ENCODE measurements around the gene SPRED2. TPM values are rescaled to one million over a fixed set of nuclear protein-coding genes. Genes with fewer than 3 reads are reported as not detected.

The SPRED2 gene
- total RNA-seq, 1 donor from 2014 or later = 18.4 TPM

DNA sequence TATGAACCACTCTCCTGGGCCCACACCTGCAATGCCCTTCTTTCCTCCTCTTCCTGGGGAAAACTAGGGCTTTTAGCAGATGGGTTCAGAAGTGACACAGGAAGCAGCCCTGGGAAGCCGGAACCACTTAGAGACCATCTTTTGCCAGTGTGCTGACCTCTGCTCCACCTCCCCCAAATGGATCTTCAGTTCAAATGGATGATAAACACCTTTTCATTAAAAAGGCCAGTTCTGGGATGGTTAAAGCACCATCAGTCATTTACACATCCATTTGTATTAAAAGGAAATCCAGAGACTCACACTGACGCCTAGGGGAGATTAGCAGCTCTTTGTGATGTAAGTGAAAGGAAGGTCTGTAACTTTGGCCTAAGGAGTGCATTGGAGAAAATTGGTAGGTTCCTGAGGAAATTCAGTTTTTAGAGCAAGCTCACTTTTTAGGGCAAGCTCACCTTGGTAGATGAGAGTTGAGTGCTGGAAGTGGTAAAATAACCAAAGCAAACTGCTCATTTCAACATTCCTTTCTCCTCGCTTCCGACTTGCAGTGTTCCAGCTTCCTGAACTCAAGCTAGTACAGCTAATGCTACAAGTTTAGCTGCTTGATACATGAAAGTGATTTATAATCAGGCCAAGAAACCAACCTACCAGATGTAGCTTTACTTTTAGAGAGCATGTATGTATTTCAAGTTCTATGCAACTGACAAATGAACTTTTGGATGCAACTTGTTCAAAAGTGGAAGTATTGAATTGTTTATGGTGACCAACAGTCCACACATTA is 157.1 kb downstream of the SPRED2 start:
- intact Hi-C loops (cut with DNase I) = no loop called here
- no peak overlapping the region for H3K27ac ChIP-seq
- TF ChIP-seq POLR2A (IDR thresholded peaks at IDR 0.05) = no peak
- TF ChIP-seq, protein P1, sequence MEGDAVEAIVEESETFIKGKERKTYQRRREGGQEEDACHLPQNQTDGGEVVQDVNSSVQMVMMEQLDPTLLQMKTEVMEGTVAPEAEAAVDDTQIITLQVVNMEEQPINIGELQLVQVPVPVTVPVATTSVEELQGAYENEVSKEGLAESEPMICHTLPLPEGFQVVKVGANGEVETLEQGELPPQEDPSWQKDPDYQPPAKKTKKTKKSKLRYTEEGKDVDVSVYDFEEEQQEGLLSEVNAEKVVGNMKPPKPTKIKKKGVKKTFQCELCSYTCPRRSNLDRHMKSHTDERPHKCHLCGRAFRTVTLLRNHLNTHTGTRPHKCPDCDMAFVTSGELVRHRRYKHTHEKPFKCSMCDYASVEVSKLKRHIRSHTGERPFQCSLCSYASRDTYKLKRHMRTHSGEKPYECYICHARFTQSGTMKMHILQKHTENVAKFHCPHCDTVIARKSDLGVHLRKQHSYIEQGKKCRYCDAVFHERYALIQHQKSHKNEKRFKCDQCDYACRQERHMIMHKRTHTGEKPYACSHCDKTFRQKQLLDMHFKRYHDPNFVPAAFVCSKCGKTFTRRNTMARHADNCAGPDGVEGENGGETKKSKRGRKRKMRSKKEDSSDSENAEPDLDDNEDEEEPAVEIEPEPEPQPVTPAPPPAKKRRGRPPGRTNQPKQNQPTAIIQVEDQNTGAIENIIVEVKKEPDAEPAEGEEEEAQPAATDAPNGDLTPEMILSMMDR (IDR thresholded peaks at IDR 0.05) = no peak
- TF ChIP-seq POLR2AphosphoS5 (IDR thresholded peaks at IDR 0.05; ENCODE audit: insufficient read depth in 1 of 2, low read depth in 1 of 2) = no peak
- no peaks in the 10 kb centered on the region for H3K27me3 ChIP-seq
- DNase-seq (ENCODE audit: extremely low spot score in 2 of 2) = no peak
- H3K36me3 ChIP-seq = peaks cover 0 to 16% of the 10 kb centered on the region in 2 donors
- no peak overlapping the region for H3K4me3 ChIP-seq
- H3K9me3 ChIP-seq = no peaks in the 10 kb centered on the region
- H3K4me1 ChIP-seq = peaks cover 8% of the 10 kb centered on the region

DNA sequence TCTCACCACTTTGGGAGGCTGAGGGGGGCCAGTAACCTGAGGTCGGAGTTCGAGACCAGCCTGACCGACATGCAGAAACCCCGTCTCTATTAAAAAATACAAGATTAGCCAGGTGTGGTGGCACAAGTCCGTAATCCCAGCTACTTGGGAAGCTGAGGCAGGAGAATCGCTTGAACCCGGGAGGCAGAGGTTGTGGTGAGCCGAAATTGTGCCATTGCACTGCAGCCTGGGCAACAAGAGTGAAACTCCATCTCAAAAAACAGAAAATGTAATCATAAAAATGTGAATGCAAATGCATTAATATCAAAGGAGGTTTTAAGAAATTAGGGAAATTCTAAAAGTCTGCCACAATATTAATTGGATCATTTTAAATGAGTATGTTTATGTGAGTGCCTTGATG is 159.1 kb downstream of the SPRED2 start:
- peaks cover 8% of the 10 kb centered on the region for H3K4me1 ChIP-seq
- H3K27me3 ChIP-seq = no peaks in the 10 kb centered on the region
- no peak overlapping the region for H3K27ac ChIP-seq
- H3K9me3 ChIP-seq = no peaks in the 10 kb centered on the region
- TF ChIP-seq POLR2AphosphoS5 (IDR thresholded peaks at IDR 0.05; ENCODE audit: insufficient read depth in 1 of 2, low read depth in 1 of 2) = no peak
- TF ChIP-seq, protein P1 (IDR thresholded peaks at IDR 0.05) = no peak
- no peak for TF ChIP-seq POLR2A (IDR thresholded peaks at IDR 0.05)
- H3K4me3 ChIP-seq = no peak overlapping the region
- intact Hi-C loops (cut with DNase I) = no loop called here
- H3K36me3 ChIP-seq = peaks cover 0 to 24% of the 10 kb centered on the region in 2 donors
- DNase-seq (ENCODE audit: extremely low spot score in 2 of 2) = no peak

DNA sequence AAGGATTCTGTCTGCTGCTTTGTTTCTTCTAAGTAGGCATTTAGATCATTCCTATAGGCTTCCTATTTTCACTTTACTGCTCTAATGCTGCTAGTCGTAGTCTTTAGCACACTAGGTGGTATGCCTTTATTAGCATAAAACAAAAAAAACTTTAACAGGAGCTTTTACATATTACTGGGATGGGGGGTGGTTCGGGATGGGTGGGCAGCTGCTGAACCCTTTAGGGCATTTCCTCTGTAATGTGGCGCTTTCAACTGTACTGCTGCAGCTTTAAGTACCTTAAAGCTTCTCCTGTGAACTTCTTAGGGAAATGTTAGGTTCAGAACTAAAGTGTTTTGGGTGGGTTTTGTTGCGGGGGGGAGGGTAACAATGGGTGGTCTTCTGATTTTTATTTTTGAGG is 163.4 kb downstream of the SPRED2 start:
- Histone ChIP-seq H3K27me3 (no peaks in the 10 kb centered on the region), H3K4me1 (peaks cover 7% of the 10 kb centered on the region), H3K4me3 (no peak overlapping the region), H3K36me3 (peaks cover 0 to 29% of the 10 kb centered on the region in 2 donors), H3K9me3 (no peaks in the 10 kb centered on the region), H3K27ac (no peak overlapping the region)
- intact Hi-C loops (cut with DNase I) = loop anchor here (10.0 kb wide), 1 partner anchor 166 kb away; the partner anchor contains the start of gene SPRED2
- no peak for DNase-seq (ENCODE audit: extremely low spot score in 2 of 2)
- TF ChIP-seq POLR2AphosphoS5 (IDR thresholded peaks at IDR 0.05; ENCODE audit: insufficient read depth in 1 of 2, low read depth in 1 of 2) = no peak
- TF ChIP-seq, protein P1 (IDR thresholded peaks at IDR 0.05) = no peak
- TF ChIP-seq POLR2A (IDR thresholded peaks at IDR 0.05) = no peak

DNA sequence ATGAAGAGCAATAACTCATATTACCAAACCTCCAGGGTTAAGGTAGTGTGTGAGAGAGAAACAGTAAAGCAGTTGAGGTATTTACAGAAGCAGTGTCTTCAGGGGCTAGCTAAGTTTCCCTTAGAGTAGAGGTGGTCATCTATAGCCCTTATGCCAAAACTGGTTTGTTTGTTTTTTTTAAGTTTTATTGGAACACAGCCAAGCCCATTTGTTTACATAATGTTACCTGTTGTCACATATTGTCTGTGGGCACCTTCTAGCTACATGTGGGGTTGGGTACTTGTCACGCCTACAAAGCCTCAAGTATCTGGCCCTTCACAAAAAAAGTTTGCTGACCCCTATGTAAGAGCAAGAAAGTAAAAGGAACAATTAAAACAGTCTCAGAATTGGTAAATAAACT is 165.4 kb downstream of the SPRED2 start:
- H3K9me3 ChIP-seq = no peaks in the 10 kb centered on the region
- no peak for DNase-seq (ENCODE audit: extremely low spot score in 2 of 2)
- H3K27me3 ChIP-seq = no peaks in the 10 kb centered on the region
- TF ChIP-seq POLR2AphosphoS5 (IDR thresholded peaks at IDR 0.05; ENCODE audit: insufficient read depth in 1 of 2, low read depth in 1 of 2) = no peak
- TF ChIP-seq, protein P1 (IDR thresholded peaks at IDR 0.05) = no peak
- H3K27ac ChIP-seq = no peak overlapping the region
- no peak overlapping the region for H3K4me3 ChIP-seq
- intact Hi-C loops (cut with DNase I) = loop anchor here (10.0 kb wide), 1 partner anchor 168 kb away; the partner anchor contains the start of gene SPRED2
- H3K4me1 ChIP-seq = peaks cover 7% of the 10 kb centered on the region
- peaks cover 0 to 19% of the 10 kb centered on the region in 2 donors for H3K36me3 ChIP-seq

DNA sequence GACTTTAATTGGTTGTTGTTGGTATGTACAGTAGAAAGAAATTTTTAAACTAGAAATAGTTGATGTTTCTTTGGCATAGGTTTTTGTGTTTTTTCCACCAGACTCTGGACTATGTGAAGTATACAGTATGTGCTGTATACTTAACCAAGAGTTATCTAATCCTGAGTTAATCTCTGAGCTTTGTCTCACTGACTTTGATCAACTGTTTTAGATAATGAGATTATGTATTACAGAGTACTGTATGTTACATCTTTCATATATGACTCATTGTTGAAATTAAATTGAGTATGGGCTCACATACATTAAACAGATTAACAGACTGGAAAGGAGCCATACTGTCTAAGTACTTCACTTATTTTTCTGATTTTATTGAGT is 166.7 kb downstream of the SPRED2 start:
- Histone ChIP-seq H3K36me3 (peaks cover 0 to 13% of the 10 kb centered on the region in 2 donors), H3K4me1 (peaks cover 7% of the 10 kb centered on the region), H3K27ac (no peak overlapping the region), H3K4me3 (no peak overlapping the region), H3K9me3 (no peaks in the 10 kb centered on the region), H3K27me3 (no peaks in the 10 kb centered on the region)
- intact Hi-C loops (cut with DNase I) = loop anchor here (10.0 kb wide), 1 partner anchor 169 kb away; the partner anchor contains the start of gene SPRED2
- no peak for DNase-seq (ENCODE audit: extremely low spot score in 2 of 2)
- no peak for TF ChIP-seq POLR2AphosphoS5 (IDR thresholded peaks at IDR 0.05; ENCODE audit: insufficient read depth in 1 of 2, low read depth in 1 of 2)
- TF ChIP-seq, protein P1 (IDR thresholded peaks at IDR 0.05) = no peak
- TF ChIP-seq POLR2A (IDR thresholded peaks at IDR 0.05) = no peak

Measured in vagina (tissue), 2 donors.